Prostate gland (tissue), 2 donors: Measurements from ENCODE around the gene GMPS.

Source experiments
- CTCF ChIP-seq, 4 experiments: fragments of 200-600 bp in 2 of 4; fragments of 450-650 bp in 2 of 4; sonication (generic) in 2 of 4; IDR thresholded peaks; 1 replicate in 3 of 4; 2 replicates in 1 of 4; pipeline ENCODE4 v1.5.1; 2016 to 2019; ENCODE audit warnings: antibody characterized with exemption in 4 of 4, mild to moderate bottlenecking in 2 of 4, moderate library complexity in 2 of 4
- POLR2A ChIP-seq: fragments of 450-650 bp; IDR thresholded peaks from one replicate; pipeline ENCODE4 v1.6.1; 2016; ENCODE audit warnings: antibody characterized with exemption, mild to moderate bottlenecking
- POLR2AphosphoS5 ChIP-seq: sonication (generic); formaldehyde crosslinking; IDR thresholded peaks from one replicate; pipeline ENCODE4 v1.6.1; 2017; ENCODE audit warnings: antibody characterized with exemption

- TF ChIP-seq CTCF (IDR thresholded peaks at IDR 0.05) (no peak), POLR2A (no peak), POLR2AphosphoS5 (no peak)
Measured at GRCh38 chr3:155956508-155957411, 86.3 kb downstream of the GMPS start.
